Spleen (tissue), 11 donors: ENCODE measurements around the gene ESR1. TPM values are rescaled to one million over a fixed set of nuclear protein-coding genes. Genes with fewer than 3 reads are reported as not detected.
A peak's percentile ranks its signal among the peaks of the same experiment; 100 is the strongest.

ENCODE experiments used
- DNase-seq: peaks from one replicate; pipeline ENCODE4 v3.0.0-alpha.2; 2020
- H3K27ac ChIP-seq, 8 donors: fragments of 200-600 bp; sonication (generic) in 7 of 8; 1 replicate in 4 of 8; 2 replicates in 4 of 8; pipeline versions ENCODE4 v1.5.0 to v1.8.0; 2016 to 2021; ENCODE audit warnings: inconsistent platforms in 4 of 8, mild to moderate bottlenecking in 4 of 8, moderate library complexity in 1 of 8
- H3K27me3 ChIP-seq, 7 donors: fragments of 200-600 bp; sonication (generic) in 6 of 7; replicated peaks in 1 of 7; 1 replicate in 4 of 7; 2 replicates in 3 of 7; pipeline versions ENCODE4 v1.5.0 to v1.8.0; 2016 to 2021; ENCODE audit warnings: inconsistent platforms in 3 of 7, mild to moderate bottlenecking in 1 of 7
- H3K36me3 ChIP-seq, 6 donors: fragments of 200-600 bp; sonication (generic) in 5 of 6; 1 replicate in 4 of 6; 2 replicates in 2 of 6; pipeline versions ENCODE4 v1.5.0 to v1.8.0; 2016 to 2021; ENCODE audit warnings: inconsistent platforms in 2 of 6
- H3K4me1 ChIP-seq, 6 donors: fragments of 200-600 bp; sonication (generic) in 5 of 6; 1 replicate in 3 of 6; 2 replicates in 3 of 6; pipeline versions ENCODE4 v1.5.0 to v1.8.0; 2016 to 2021; ENCODE audit warnings: inconsistent platforms in 3 of 6
- H3K4me3 ChIP-seq, 8 donors: fragments of 200-600 bp; sonication (generic) in 7 of 8; 1 replicate in 4 of 8; 2 replicates in 4 of 8; pipeline versions ENCODE4 v1.5.0 to v1.8.0; 2016 to 2021; ENCODE audit warnings: inconsistent platforms in 4 of 8, mild to moderate bottlenecking in 4 of 8, moderate library complexity in 2 of 8
- H3K9me3 ChIP-seq, 8 donors: fragments of 200-600 bp; sonication (generic) in 7 of 8; 1 replicate in 4 of 8; 2 replicates in 4 of 8; pipeline versions ENCODE4 v1.5.0 to v1.8.0; 2016 to 2021; ENCODE audit warnings: inconsistent platforms in 4 of 8
- POLR2A ChIP-seq, 3 donors: fragments of 450-650 bp; IDR thresholded peaks; one replicate each; pipeline ENCODE4 v1.5.1; 2017; ENCODE audit warnings: antibody characterized with exemption in 3 of 3, mild to moderate bottlenecking in 1 of 3
- POLR2AphosphoS5 ChIP-seq, 3 donors: sonication (generic); formaldehyde crosslinking; IDR thresholded peaks; one replicate each; pipeline ENCODE4 v1.5.1; 2017; ENCODE audit warnings: antibody characterized with exemption in 3 of 3
- WGBS, 5 donors: extraction: QIAGEN DNeasy Blood & Tissue Kit in 3 of 5; methylation state at CpG; one replicate each; pipeline versions ENCODE4 v1.1.5 to v1.1.7; 2013 to 2018; 5-methylcytosine and 5-hydroxymethylcytosine counted together
- intact Hi-C: fragments of 100-400 bp; cut with DNase I; formaldehyde crosslinking; loops from one replicate; pipeline ENCODE4 v1.15.0; 2023; ENCODE audit warnings: low total_unique reads
- polyA plus RNA-seq, 3 donors: library from polyadenylated mRNA; stranded (reverse); fragments of 200-250 nt; gene quantifications; one replicate each; pipeline ENCODE4 v1.2.1, GENCODE V29; 2013
- total RNA-seq, 7 donors: library from RNA; depleted of rRNA in 3 of 7; stranded (reverse); fragments of >200 nt in 3 of 7; fragmentation: NEBNext Ultra II Directional in 4 of 7; extraction: Animal tissue kit (Norgen Biotek cat#: 25700) in 4 of 7; gene quantifications; one replicate each; pipeline versions ENCODE4 v1.1.0 to v1.2.1, GENCODE V29; 2016 to 2021
- TF ChIP-seq, protein P1 (sequence below), 11 experiments: fragments of 200-600 bp in 7 of 11; fragments of 450-650 bp in 4 of 11; sonication (generic) in 4 of 11; IDR thresholded peaks in 8 of 11; conservative IDR thresholded peaks in 3 of 11; 1 replicate in 7 of 11; 2 replicates in 4 of 11; pipeline versions ENCODE4 v1.4.0 to v1.8.0; 2016 to 2021; ENCODE audit warnings: antibody characterized with exemption in 11 of 11, inconsistent platforms in 4 of 11, mild to moderate bottlenecking in 1 of 11
- donor health status: healthy with polysubstance abuse.
- donor health status: DM: no; HTN: no; CAD: no; lungs with moderate emphysema.
- donor health status: DM: no; HTN: no; CAD: no.
- donor health status: Bipolar disorder and iron deficiency.
- donor health status: healthy.
- donor health status: DM: no; HTN: no; CAD: no.
- donor health status: DM: yes; HTN: yes; CAD: no.

Gene ESR1
- total and polyA plus RNA-seq, 10 donors = 0.35 to 7.3 (median 3.2) TPM

DNA sequence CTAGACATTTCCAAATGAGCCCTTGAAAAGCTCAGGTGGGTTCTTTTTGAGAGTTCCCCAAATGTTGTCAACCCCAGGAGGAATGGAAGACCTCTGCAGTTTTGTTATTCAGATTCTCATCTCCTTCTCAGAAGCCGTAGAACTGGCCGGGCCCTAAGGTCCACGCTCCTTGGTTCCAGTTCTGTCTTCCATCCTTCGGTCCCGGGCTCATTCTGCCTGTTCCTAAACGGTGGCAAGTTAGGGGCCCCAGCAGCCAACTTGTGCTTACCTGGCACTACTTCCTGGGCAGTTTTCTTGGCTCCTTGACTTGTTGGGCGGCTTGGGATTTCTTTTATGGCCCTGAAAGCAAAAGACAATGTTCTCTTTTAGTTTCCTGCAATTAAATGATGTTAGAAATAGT lies 6.4 kb downstream of the ESR1 start:
- WGBS, 5 donors = 84 to 91% (median 87%) methylated on average over 7 of the region's 7 CpGs
- no peaks in the 10 kb centered on the region for H3K36me3 ChIP-seq
- H3K27me3 ChIP-seq = peaks cover 0 to 16% (median 13%) of the 10 kb centered on the region in 7 donors
- no peak for DNase-seq
- H3K27ac ChIP-seq = no peak overlapping the region
- TF ChIP-seq, protein P1, sequence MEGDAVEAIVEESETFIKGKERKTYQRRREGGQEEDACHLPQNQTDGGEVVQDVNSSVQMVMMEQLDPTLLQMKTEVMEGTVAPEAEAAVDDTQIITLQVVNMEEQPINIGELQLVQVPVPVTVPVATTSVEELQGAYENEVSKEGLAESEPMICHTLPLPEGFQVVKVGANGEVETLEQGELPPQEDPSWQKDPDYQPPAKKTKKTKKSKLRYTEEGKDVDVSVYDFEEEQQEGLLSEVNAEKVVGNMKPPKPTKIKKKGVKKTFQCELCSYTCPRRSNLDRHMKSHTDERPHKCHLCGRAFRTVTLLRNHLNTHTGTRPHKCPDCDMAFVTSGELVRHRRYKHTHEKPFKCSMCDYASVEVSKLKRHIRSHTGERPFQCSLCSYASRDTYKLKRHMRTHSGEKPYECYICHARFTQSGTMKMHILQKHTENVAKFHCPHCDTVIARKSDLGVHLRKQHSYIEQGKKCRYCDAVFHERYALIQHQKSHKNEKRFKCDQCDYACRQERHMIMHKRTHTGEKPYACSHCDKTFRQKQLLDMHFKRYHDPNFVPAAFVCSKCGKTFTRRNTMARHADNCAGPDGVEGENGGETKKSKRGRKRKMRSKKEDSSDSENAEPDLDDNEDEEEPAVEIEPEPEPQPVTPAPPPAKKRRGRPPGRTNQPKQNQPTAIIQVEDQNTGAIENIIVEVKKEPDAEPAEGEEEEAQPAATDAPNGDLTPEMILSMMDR (IDR thresholded peaks at IDR 0.05 in 8 of 11, conservative IDR thresholded peaks at IDR 0.05 in 3 of 11) = no peak
- TF ChIP-seq POLR2A (IDR thresholded peaks at IDR 0.05) (no peak), POLR2AphosphoS5 (IDR thresholded peaks at IDR 0.05) (no peak)
- H3K9me3 ChIP-seq = no peaks in the 10 kb centered on the region
- H3K4me3 ChIP-seq = no peak overlapping the region
- intact Hi-C loops = no loop called here
- H3K4me1 ChIP-seq = peaks cover 0 to 5% (median 2%) of the 10 kb centered on the region in 6 donors

DNA sequence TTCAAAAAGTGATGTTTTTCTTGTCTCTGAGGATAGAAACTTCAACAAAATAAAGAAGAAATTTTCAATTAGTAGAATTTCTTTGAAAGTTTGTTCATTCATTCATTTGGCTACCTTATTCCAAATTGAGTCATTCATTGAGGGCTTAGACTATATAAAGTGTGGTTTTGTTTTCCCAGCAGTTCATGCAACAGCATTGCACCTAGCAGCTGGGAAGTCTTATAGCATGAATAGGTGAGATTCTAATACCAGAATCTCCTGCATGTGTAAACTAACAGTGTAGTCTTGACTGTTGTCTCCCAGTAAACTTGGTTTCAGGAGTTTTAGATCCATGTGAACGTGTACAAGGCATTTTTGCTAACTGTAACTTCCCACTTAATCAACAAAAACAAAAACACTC lies 7.1 kb downstream of the ESR1 start:
- Histone ChIP-seq H3K4me1 (no peaks in the 10 kb centered on the region), H3K27me3 (peaks cover 0 to 8% (median 5%) of the 10 kb centered on the region in 7 donors), H3K27ac (no peak overlapping the region), H3K4me3 (no peak overlapping the region), H3K36me3 (no peaks in the 10 kb centered on the region), H3K9me3 (no peaks in the 10 kb centered on the region)
- no peak for DNase-seq
- TF ChIP-seq POLR2A (IDR thresholded peaks at IDR 0.05) = no peak
- no peak for TF ChIP-seq POLR2AphosphoS5 (IDR thresholded peaks at IDR 0.05)
- TF ChIP-seq, protein P1 (IDR thresholded peaks at IDR 0.05 in 8 of 11, conservative IDR thresholded peaks at IDR 0.05 in 3 of 11) = no peak
- WGBS, 5 donors = 37 to 64% (median 41%) methylated on average over 1 of the region's 1 CpG
- intact Hi-C loops = no loop called here

DNA sequence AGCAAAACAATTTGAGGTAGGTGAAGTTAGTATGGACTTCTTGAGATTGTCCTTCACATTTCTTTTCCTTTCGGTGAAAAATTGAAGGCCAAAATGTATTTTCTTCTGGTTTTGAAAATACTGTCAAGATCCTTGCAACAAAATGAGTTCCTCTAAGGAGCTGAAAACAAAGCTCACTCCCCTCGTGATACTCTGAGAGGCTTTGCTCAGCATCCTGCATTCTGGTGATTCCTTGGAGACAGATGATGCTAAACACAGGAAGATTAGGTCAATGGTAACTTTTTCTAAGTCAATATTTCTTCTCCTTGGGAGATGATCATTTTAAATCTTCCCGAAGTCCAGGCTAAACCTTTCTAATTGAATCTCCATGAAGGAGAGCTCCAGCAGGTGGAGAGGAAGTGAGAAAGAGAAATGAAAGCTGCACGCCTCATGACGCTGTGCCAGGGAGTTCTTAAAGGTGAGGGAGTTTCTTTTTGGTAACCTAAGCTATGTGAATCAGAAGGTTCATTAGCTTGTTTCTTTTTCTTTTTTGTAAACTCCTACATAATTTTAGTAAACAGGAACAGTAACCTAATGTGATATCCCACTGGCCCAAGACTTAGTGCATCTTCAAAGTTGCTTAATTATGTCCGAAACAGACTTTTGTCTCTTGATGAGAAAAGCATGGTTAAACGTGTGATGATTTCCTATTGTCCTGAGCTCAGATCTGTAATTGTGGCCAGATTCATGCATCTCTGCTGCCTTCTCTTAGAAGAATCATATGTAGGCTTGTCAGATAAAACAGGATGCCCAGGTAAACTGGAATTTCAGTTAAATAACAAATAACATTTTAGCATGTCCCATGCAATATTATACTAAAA lies 15.0 kb downstream of the ESR1 start:
- H3K27ac ChIP-seq = peak overlapping the region in 4 of 8 donors; percentile 14 to 63 (median 20)
- no peaks in the 10 kb centered on the region for H3K27me3 ChIP-seq
- no peak overlapping the region for H3K4me3 ChIP-seq
- peaks cover 0 to 6% (median 0%) of the 10 kb centered on the region in 6 donors for H3K4me1 ChIP-seq
- intact Hi-C loops = no loop called here
- WGBS, 5 donors = 65 to 69% (median 68%) methylated on average over 7 of the region's 7 CpGs
- no peak for DNase-seq
- H3K9me3 ChIP-seq = no peaks in the 10 kb centered on the region
- no peaks in the 10 kb centered on the region for H3K36me3 ChIP-seq
- TF ChIP-seq POLR2A (IDR thresholded peaks at IDR 0.05) (no peak), POLR2AphosphoS5 (IDR thresholded peaks at IDR 0.05) (no peak)
- TF ChIP-seq, protein P1 (IDR thresholded peaks at IDR 0.05 in 8 of 11, conservative IDR thresholded peaks at IDR 0.05 in 3 of 11) = no peak

DNA sequence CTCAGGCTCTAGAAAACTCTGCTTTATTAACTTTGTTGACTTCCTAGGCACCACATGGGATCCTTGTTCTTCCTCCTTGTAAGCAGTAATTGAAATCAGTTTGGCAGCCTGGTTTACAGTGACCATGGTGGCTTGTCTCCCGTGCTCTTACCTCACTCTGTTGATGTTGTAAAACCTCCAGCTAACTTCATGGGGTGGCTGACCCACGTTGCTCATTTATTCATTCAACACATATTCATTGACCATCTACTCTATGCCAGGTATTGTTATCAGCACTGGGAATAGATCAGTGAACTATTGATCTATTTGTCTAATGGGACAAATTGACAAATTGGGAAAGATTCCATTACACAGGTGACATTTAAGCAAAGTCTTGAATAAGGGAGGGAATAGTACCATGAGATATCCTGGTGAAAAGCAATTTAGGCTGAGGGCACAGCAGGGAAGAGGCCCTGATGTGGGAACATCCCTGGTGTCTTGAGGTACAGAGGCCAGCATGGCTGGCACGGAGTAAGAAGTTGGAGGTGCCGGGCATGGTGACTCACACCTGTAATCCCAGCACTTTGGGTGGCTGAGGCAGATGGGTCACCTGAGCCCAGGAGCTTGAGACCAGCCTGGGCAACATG lies 19.1 kb downstream of the ESR1 start:
- Histone ChIP-seq H3K4me1 (peaks cover 0 to 6% (median 0%) of the 10 kb centered on the region in 6 donors), H3K27me3 (no peaks in the 10 kb centered on the region), H3K4me3 (no peak overlapping the region), H3K9me3 (no peaks in the 10 kb centered on the region), H3K27ac (no peak overlapping the region), H3K36me3 (no peaks in the 10 kb centered on the region)
- TF ChIP-seq POLR2A (IDR thresholded peaks at IDR 0.05) (no peak), POLR2AphosphoS5 (IDR thresholded peaks at IDR 0.05) (no peak)
- TF ChIP-seq, protein P1 (IDR thresholded peaks at IDR 0.05 in 8 of 11, conservative IDR thresholded peaks at IDR 0.05 in 3 of 11) = no peak
- 77 to 91% (median 85%) methylated on average over 4 of the region's 4 CpGs for WGBS, 5 donors
- intact Hi-C loops = no loop called here
- DNase-seq = no peak
